ENCODE measurements around the gene SPDEF.

The SPDEF gene

DNA sequence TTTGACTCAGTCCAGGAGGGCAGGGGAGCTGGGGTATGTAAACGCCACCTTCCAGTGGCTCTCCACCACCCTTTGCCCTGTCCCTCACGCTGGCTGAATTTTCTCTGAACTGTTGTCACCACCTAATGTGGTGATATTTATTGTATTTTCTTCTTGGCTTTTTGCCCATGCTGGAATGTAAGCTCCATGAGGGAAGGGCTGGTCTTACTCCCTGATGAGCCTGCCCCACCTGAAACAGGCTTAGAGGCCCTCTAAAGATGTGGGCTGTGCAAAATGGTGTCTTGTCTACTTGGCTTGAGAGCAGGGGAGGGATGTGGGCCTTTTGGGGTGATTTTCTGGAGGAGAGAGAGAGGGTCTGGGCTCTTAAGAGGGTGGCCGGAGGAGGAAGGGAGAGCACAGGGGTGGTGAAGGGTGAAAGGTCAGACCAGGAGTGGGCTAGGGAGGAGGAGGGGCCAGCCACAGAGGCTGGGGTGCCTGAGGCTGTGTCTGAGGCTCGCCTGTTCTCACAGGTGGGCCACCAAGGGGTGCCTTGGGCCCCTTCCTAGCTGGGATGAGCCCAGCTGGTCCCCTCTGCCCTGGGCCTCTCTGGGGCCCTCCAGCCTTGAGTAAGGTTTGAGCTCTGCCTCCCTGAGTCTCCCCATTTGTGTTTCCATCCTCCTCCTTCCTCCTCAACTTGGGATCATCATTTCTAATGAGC is 37.3 kb downstream of the SPDEF start:
- DNase-seq (ENCODE audit: low spot score), result no peak
- TF ChIP-seq, protein P1, sequence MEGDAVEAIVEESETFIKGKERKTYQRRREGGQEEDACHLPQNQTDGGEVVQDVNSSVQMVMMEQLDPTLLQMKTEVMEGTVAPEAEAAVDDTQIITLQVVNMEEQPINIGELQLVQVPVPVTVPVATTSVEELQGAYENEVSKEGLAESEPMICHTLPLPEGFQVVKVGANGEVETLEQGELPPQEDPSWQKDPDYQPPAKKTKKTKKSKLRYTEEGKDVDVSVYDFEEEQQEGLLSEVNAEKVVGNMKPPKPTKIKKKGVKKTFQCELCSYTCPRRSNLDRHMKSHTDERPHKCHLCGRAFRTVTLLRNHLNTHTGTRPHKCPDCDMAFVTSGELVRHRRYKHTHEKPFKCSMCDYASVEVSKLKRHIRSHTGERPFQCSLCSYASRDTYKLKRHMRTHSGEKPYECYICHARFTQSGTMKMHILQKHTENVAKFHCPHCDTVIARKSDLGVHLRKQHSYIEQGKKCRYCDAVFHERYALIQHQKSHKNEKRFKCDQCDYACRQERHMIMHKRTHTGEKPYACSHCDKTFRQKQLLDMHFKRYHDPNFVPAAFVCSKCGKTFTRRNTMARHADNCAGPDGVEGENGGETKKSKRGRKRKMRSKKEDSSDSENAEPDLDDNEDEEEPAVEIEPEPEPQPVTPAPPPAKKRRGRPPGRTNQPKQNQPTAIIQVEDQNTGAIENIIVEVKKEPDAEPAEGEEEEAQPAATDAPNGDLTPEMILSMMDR (IDR thresholded peaks at IDR 0.05; ENCODE audit: borderline replicate concordance, control extremely low read depth, extremely low read depth, insufficient read depth, missing control alignments), result no peak
- in situ Hi-C loops (cut with MboI; ENCODE audit: low sequenced_read_pairs, unreplicated experiment), result no loop called here

DNA sequence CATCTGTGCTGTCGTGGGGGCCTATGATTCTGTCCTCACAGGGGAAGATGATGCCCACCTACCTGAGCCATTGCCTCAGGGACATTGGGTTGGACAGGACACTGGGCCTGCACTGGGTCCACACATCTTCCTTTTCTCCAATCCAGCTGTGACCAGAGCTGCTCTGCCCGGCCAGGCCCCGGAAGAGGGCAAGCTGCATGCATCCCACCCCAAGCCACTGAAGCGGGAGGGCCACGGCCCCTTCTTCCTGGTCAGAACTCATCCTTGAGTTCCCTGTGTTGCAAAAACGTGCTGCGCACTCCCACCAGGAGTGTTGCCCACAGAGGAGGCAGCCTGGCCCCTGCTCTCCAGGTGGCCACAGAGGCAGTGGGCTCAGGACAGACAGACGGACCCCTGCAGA is 38.2 kb downstream of the SPDEF start:
- in situ Hi-C loops (cut with MboI; ENCODE audit: low sequenced_read_pairs, unreplicated experiment), result no loop called here
- DNase-seq (ENCODE audit: low spot score), result no peak
- TF ChIP-seq, protein P1 (IDR thresholded peaks at IDR 0.05; ENCODE audit: borderline replicate concordance, control extremely low read depth, extremely low read depth, insufficient read depth, missing control alignments), result no peak

DNA sequence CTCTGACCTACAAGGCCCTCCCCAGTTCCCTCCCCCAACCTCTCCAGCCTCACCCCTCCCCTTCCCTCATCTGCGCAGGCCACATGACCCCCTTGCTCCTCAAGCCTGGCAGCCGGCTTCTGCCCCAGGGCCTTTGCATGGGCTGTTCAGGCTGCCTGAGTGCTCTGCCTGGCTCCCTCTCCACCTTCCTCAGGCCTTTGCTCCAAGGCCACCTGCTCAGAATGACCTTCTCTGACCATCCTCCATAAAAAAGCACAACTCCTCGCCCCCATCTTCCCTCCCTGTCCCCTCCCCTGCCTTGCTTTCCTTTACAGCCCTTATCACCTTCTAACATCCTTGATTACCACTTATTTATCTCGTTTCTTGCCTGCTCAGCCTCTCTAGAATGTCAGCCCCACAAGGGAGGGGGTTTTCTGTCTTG is 38.7 kb downstream of the SPDEF start:
- no peak for DNase-seq (ENCODE audit: low spot score)
- in situ Hi-C loops (cut with MboI; ENCODE audit: low sequenced_read_pairs, unreplicated experiment), result no loop called here
- TF ChIP-seq, protein P1 (IDR thresholded peaks at IDR 0.05; ENCODE audit: borderline replicate concordance, control extremely low read depth, extremely low read depth, insufficient read depth, missing control alignments), result no peak

DNA sequence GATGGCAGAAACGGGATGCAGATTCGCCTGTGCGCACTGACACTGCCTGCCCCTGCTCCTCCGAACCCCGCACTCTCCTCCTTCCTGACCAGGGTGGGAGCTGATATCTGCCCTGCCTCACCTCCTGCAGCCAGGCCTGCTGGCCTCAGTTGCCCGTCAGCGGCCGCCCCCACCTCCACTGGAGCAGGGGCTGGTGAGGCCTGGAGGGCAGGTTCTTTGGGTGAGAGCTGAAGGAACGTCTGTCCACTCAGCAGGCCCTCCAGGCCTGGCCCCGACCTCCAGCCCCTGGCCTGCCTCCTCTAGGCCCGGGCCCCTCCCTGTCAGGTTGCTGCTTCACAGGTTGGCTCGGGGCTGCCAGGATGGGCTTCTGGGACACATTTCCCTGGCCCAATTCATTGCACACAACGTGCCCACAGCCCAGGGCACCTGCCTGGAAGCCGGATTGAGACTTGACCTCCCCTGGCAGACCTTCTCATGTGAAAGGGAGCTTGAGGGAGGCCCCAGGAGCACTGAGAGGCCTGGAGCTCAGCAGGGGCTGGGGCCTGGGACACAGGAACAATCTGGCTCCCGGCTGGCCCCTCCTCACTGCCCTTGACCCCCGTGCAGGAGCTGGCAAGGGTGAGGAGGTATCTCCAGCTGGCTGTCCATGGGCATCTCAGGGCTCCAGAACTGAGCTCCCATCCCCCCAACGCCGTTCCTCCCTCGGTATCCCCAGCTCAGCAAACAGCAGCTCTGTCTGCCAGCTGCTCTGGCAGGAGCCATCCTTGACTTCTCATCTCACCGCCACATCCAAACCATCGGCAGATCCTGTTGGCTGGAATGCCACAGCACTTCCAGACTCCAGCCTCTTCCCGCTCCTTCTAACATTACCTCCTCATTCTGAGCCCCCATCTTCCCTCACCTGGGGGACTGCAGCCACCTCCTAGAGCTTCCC is 39.5 kb downstream of the SPDEF start:
- TF ChIP-seq, protein P1 (IDR thresholded peaks at IDR 0.05; ENCODE audit: borderline replicate concordance, control extremely low read depth, extremely low read depth, insufficient read depth, missing control alignments), result no peak
- in situ Hi-C loops (cut with MboI; ENCODE audit: low sequenced_read_pairs, unreplicated experiment), result no loop called here
- no peak for DNase-seq (ENCODE audit: low spot score)

DNA sequence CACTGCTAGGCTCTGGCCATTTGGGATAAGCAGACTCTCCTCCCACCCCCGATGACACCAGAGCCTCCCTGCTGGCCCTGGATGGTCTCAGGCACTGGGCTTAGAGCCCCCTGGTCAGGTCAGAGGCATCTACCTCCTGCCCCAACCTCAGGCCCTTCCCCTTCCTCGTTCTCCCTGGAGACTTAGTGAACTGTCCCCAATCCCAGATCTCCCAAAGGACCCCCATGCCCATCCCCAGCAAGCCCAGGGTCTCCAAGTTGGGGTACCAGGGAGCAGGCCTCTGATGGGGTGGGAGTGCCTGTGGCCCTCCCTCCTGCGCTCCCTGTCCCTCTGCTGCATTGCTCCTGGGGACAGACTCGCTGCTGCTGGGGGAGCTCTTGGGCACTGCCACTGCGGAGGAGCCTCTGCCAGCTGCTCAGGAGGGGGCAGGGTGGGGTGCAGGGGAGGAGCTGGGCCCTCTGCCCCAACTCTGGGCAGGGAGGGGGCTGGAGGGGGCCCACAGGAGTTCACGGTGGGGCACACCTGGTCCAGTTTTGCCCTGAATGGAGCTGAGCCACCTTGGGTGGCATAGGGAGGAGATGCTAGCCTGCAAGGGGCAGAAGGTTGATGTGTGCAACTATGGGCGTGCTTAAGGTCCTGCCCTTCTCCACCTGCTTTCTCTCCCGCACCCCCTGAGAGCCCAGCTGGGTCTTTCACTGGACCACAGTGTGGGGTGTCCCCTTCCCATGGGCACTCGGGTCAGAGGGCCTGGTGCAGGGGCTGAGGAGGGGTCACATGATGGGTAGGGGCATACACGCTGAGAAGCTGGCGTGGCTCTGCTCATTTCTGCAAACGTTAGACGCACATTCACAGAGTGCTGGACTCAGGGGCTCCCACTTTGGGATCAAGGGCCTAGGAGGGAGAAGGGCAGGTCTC is 40.4 kb downstream of the SPDEF start:
- in situ Hi-C loops (cut with MboI; ENCODE audit: low sequenced_read_pairs, unreplicated experiment), result no loop called here
- TF ChIP-seq, protein P1 (IDR thresholded peaks at IDR 0.05; ENCODE audit: borderline replicate concordance, control extremely low read depth, extremely low read depth, insufficient read depth, missing control alignments), result no peak
- DNase-seq (ENCODE audit: low spot score), result no peak
